ENCODE data around the gene C1QL4.
A peak's percentile ranks its signal among the peaks of the same experiment; 100 is the strongest.
"Not testable (repeated sequence)": the region's sequence is repeated elsewhere in the genome, so short reads cannot be mapped to it uniquely, and the experiment has no call there.

The C1QL4 gene

DNA sequence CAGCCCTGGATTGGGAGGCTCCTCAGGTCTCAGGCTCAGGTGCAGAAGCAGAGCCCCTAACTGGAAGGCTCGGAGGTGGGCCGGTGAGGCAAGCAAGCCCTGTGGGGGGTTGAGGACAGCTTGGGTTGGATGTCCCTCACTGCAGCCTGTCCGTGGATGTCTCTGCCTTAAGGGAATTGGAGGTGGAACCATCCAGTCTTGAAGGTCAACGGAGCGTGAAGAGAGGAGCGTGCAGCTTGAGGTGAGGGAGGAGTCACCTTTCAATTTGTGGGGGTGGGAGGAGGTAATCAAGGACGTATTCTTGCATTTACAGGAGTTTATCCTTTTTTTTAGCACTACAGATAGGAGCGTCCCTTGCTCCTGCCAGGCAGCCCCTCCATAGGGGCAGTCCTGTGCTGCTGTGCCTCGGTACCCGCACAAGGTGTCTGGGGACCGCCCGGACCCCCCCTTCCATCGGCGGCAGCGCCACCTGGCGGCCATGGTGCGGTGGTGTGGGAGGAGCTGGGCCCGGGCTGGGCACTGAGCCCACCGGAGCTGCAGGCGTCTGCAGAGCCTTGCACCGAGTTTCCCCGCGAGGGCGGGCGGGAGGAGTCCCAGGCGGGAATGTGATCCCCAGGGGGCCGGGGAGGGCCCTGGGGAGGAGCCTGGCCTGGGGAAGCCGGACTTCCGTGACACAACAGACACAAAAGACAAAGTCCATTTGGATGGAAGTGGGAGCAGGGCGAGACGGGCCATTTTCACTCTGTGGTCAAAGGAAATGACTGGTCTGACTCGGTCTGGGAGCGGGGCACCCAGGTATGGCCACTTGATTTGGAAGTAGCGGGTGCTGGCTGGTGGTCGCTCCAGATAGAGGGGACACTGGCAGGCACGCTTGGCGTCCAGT, 10.6 kb upstream of the C1QL4 start:
- DNase-seq = peak; percentile 84

- DNase-seq = peak; percentile 32
These were observed 9.8 kb upstream of the C1QL4 start, which contains the start of gene DNAJC22 for GRCh38 chr12:49346659-49347310. Gene DNAJC22 (plus strand): TSS chr12:49346888. CDS start chr12:49348873, 1,985 bp downstream.

DNA sequence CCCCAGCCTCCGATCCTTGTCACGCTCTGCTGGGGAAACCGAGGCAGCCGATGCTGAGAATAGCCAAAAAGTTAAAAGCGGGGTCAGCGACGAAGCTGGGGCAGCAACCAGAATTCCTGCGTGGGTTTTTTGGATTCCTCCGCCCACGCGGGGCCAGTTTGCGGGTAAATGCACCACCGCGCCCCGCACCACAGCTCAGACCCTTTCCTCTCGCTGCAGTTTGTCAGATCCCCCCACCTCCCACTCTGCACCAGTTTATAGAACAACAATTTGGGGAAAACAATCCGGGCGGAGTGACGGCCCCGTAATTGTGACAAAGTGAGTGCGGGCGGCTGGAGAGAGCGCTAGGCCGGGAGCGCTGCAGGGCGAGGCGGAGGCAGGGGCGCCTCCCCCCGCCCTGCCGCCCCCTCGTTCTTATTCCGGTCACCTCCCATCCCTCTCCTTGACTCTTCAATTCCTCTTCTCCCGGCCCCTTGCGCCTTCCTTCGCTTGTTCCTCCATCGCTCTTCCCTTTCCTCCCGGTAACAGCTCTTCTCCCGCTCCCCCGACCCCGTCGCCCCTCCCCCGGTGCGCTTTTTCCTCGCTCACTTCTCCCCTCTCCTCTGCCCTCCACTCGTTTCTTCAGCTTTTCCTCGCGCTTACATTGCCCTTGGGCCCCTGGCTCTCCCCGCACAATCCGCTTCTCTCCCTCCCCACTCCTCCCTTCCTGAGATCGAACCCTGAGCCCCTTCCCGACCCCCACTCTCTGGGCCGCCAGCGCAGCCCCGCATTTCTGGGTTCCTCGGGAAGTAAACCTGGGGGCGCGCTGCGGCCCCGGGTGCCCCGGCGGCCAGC, 9.1 kb upstream of the C1QL4 start:
- DNase-seq = no peak

DNA sequence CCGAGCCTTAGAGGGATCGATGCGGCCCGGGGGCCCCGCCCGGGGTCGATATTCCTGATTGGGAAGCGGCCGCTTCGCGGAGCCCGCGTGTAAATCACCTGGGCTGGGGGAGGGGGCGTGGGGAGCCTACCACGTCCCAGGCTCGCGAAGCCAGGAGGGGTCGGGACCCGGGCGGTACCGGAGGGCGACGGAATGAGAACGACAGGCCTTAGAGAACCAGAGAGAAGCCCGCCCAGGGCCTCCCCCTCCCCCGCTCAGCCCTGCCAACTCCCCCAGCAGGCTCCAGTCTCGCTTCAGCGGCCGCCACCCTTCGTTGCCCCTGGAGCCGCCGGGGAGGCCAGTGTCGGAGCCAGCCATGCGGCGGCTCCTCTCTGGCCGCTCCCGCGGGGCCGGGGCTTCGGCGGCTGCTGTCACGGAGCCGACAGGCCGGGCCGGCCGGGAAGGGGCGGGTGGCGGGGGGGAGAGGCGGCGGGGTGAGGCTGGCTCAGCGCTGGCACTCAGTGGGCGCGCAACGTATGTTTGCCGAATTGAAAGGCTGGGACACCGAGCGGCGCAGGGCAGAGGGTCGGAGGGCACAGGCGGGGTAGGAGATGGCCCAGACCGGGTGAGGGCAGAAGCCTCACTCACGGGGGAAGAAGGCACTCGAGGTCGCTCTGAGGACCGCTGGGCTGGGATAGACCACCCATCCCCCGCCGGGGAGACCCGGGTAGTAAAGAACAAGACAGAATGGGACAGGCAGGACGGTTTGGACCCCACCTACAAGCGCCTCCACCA, 8.2 kb upstream of the C1QL4 start:
- no peak for DNase-seq

- no peak for DNase-seq
These were observed 7.6 kb upstream of the C1QL4 start for GRCh38 chr12:49344486-49345050.

DNA sequence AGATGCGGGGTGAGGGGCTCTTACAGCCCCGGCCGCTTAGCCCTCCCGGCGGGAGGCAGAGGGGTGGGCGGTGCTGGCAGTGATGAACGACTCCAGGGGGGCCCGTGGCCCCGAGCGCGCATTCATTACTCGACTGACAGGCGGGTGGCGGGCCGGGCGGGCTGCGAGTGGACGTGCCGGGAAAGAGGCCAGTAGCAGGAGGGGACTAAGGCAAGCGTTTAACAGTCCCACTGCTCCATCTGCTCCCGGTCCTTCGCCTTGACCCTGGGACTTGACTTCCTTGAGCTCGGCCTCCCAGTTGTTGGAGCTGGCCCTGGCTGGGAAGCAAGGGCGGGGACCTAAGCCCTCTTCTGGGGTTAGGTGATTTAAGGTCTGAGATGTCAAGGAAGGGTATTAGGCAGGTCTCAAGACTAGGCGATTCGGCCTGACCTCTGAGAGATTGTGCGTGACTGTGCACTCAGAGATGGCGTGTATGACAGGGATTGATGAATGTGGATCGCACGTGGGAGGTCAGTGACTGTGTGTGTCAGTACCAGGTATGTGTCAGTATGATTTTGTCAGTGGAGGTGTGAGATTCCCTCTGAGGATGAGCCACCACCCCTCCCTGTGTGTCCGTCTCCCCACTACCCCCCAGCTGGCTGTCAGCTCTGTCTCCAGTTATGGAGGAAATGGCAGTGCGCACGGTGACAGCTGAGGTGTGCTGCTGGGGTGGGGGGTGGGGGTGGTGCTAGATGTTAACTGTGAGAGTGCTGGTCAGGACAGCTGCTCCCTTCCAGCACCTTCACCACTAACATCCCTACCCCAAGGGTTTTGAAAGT, 6.1 kb upstream of the C1QL4 start:
- DNase-seq = peak; percentile 46

GRCh38 chr12:49342066-49342913, 5.3 kb upstream of the C1QL4 start:
- peak; percentile 74 for DNase-seq

GRCh38 chr12:49341777-49342065, 4.7 kb upstream of the C1QL4 start:
- no peak for DNase-seq

DNA sequence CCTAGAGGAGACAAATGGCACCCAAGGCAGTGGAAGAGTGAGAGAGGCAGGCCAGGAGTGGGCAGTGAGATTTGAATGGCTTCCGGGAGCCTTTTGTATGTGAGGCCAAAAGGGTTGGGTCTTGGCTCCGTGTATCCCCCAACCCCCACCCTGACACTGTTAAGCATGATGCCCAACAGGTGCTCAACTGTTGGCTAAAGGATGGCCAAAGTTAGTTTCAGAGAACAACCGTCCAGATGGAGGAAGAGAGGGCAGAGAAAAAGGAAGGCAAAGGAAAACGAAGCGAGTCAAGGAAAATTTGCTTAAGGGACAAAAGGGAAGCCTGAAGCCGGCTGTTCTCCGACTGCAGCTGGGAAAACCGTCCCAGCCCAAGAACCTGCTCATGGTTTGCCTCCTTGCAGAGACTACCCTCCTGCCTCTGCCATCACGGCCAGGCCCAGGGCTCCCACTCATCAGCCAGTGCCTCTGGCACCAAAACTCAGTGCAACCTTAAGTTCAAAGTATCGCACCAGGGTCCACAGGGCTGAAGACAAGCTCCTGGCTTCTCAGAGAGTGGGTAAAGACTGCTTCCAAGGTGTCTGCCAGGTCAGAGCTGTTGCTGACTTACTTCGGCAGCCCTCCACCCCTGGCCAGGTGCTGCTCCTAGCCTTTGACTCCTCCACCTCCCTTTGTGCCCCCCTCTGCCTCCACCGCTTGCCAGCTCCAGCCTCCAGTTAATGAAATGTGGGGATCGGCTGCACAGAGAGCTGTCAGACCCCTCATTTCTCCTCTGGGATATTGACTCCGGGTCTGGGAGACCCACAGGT, 4.2 kb upstream of the C1QL4 start:
- DNase-seq = no peak

GRCh38 chr12:49340095-49340870, 3.3 kb upstream of the C1QL4 start:
- DNase-seq = no peak

DNA sequence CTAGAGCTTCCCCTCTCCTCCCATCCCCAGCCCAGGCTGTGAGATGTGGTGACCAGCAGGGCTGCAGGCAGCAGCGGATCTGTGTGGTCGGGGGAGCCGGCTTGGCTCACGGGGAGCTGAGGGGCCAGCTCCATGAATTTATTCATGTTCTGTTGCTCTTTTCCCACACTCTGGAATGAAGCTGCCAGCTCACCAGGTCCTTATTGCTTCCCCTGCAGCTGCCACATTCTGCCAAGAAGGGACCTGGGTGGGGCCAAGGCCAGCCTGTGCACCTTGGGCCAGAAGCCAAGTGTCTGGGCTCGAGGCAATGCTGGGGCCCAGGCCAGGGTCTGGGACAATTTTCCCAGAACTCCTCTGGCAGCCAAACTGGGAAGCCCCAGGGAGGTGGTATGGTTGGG, 2.5 kb upstream of the C1QL4 start:
- no peak for DNase-seq

DNA sequence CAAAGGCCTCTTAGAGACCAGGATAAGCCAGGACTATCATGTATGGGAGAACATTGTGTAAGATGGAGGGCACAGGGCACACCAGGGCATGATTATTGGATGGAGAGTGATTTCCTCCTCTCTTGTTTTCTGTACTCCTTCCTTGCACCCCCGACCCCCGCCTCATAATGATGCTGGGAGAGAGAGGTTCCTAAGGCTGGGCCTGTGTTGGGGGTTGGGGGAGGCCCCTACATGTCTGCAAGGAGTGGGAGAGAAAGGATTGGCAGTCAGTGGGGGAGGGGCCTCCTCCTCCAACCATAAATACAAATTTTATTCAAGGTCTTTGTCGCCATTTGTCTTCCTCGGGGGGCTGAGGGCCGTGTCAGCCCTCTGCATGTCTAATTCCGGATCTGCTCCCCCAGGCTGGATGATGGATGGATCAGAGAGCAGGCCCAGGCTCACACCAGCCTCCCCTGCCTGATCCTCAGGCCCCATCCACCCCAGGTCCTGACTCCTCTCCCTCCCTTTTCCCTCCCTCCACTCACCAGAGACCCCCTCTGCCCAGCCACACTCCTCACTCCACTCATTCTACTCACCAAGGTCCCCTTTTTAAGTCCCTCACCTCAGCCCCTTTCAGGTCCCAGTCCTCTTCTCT, 2.0 kb upstream of the C1QL4 start:
- no peak for DNase-seq

DNA sequence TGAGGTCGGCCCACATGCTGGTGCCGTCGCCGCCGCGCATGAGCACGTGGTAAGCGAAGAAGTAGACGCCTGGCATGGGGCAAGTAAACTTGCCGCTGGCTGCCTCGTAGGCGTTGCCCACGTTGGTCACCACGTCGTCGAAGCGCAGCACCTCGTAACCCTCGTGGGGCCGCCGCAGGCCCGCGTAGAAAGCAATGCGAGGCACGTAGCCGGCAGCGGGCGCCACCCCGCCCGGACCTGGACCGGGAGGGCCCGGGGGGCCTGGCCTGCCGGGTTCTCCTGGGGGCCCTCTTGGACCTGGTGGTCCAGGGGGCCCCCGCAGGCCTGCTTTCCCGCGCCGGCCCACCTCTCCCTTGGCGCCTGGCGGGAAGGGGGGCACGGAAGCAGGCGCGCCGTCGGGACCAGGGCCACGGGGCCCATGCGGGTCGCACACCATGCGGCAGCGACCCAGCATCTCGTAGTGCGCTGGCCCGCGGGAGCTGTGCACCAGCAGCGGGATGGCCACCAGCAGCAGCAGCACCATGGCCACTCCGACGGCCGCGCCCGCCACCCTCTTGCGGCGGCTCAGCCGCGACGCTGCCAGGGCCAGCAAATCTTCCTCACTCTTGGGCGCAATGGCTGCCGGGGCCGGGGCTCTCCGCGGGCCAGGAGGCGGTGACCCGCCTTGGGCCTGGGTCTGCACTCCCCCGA, 888 bp downstream of the C1QL4 start:
- no peak for DNase-seq

DNA sequence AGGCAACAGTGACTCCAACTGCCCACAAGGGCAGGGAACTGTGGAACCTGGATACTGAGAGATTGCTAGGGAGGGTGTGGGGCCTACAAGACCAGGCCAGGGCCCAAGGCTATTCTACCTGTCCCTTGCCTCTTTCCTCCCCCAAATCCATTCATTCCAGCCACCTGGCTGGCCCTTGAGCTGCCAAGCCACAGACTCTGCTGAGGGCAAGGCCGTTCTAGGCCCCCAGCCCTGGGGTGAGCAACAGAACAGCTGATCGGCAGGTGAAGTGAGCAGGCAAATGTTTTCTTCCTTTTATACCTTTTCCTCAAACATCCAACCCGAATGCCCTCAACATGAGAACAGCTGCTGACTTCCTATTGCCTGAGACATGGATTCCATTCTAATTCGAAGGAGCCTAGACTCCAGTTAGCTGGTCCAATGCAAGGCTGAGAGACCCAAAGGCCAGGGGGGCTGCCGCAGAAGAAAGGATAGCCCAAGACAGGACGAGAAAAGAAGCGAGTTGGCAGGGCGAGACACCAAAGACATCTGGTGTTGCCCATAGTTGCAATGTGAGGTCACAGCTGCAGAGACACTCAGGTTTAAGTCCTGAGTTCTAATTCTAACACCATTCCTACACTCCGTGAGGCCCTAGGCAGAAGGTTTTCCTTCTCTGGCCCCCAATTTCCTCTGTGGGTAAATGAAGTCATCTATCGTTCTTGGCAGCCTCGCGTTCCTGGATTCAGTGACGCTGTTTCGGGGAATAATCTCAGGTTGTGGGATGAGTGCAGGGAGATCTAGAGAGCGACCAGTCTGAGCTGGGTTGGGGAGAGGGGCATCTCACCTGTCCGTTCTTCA, 1.7 kb downstream of the C1QL4 start:
- DNase-seq = no peak

DNA sequence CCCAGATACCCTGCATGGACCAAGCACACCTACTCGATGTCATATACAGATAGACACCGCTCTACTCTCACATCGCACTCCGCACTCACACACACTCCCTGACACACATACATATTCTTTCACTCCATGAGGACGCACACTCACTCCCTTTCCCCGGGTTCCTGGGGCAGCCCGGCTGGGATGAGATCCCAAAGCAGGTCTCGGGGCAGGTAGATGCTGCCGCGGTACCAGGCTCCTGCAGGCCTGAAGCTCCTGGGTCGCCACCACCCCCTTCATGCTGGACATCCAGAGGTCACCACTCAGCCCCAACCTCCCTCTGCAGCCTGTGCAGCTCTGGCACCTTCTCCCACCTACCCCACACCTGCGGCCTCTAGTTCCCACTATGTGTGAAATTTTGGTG, 2.3 kb downstream of the C1QL4 start:
- no peak for DNase-seq

DNA sequence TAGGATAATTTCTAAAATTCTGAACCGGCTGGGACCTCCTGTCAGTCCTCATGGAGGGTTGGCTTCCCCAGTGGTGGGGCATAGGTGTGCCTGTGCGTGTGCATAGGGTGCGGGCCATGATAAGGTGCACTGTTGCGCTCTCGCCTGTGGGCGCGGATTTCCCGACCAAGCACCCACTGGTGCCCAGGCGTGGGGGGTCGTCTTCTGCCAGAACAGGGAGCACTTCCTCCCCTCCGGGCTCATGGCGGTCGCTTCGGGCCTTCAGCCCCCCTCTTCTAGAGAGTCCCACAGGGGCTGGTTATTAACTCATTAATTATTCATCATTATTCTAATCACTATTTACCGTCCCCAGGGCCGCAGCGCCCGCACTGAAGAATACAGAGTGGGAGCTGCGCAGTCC, 2.8 kb downstream of the C1QL4 start:
- no peak for DNase-seq

GRCh38 chr12:49333778-49334177, 3.2 kb downstream of the C1QL4 start:
- DNase-seq = not testable (repeated sequence)
